Skin epidermis (tissue), 12 donors: ENCODE measurements around the gene SPRY2.
A peak's percentile ranks its signal among the peaks of the same experiment; 100 is the strongest.

ENCODE experiments used
- H3K27ac ChIP-seq, 21 experiments: fragments of 200-600 bp; sonication (generic) in 11 of 21; one replicate each; pipeline ENCODE4 v1.5.0; 2020; ENCODE audit warnings: mild to moderate bottlenecking in 3 of 21, inconsistent platforms in 2 of 21, moderate library complexity in 2 of 21
- H3K4me3 ChIP-seq, 7 experiments: fragments of 200-600 bp; sonication (generic) in 2 of 7; one replicate each; pipeline ENCODE4 v1.5.0; 2020; ENCODE audit warnings: inconsistent platforms in 2 of 7, mild to moderate bottlenecking in 2 of 7, moderate library complexity in 1 of 7

SPRY2 gene

GRCh38 chr13:80319004-80319403 lies 21.9 kb downstream of the SPRY2 start:
- H3K4me3 ChIP-seq: no peak overlapping the region
- no peak overlapping the region for H3K27ac ChIP-seq

- Histone ChIP-seq H3K27ac (no peak overlapping the region), H3K4me3 (no peak overlapping the region)
Measured at GRCh38 chr13:80314711-80315653, 25.9 kb downstream of the SPRY2 start.

- Histone ChIP-seq H3K27ac (no peak overlapping the region), H3K4me3 (no peak overlapping the region)
Measured at GRCh38 chr13:80313668-80314256, 27.2 kb downstream of the SPRY2 start.

- Histone ChIP-seq H3K4me3 (no peak overlapping the region), H3K27ac (no peak overlapping the region)
Measured at GRCh38 chr13:80312967-80313366, 28.0 kb downstream of the SPRY2 start.

- Histone ChIP-seq H3K27ac (no peak overlapping the region), H3K4me3 (no peak overlapping the region)
Measured at GRCh38 chr13:80312012-80312704, 28.8 kb downstream of the SPRY2 start.

- no peak overlapping the region for H3K27ac ChIP-seq
- no peak overlapping the region for H3K4me3 ChIP-seq
Measured at GRCh38 chr13:80309926-80310325, 31.0 kb downstream of the SPRY2 start.

- no peak overlapping the region for H3K4me3 ChIP-seq
Measured at GRCh38 chr13:80307401-80307987, 33.4 kb downstream of the SPRY2 start.

GRCh38 chr13:80306337-80306972 lies 34.5 kb downstream of the SPRY2 start:
- H3K27ac ChIP-seq: peak overlapping the region in 2 of 21 experiments; percentile 15 to 47
- H3K4me3 ChIP-seq: no peak overlapping the region

More at GRCh38 chr13:80307401-80307987, 33.4 kb downstream of the SPRY2 start:
- no peak overlapping the region for H3K27ac ChIP-seq

- no peak overlapping the region for H3K4me3 ChIP-seq
- peak overlapping the region in 3 of 21 experiments; percentile 4 to 47 (median 15) for H3K27ac ChIP-seq
Measured at GRCh38 chr13:80305737-80306136, 35.2 kb downstream of the SPRY2 start.

- no peak overlapping the region for H3K4me3 ChIP-seq
- H3K27ac ChIP-seq: no peak overlapping the region
Measured at GRCh38 chr13:80303225-80303811, 37.6 kb downstream of the SPRY2 start.

GRCh38 chr13:80299046-80299445 lies 41.9 kb downstream of the SPRY2 start:
- Histone ChIP-seq H3K4me3 (no peak overlapping the region), H3K27ac (no peak overlapping the region)

GRCh38 chr13:80297503-80297902 lies 43.4 kb downstream of the SPRY2 start:
- H3K27ac ChIP-seq: no peak overlapping the region
- H3K4me3 ChIP-seq: no peak overlapping the region

GRCh38 chr13:80297094-80297493 lies 43.8 kb downstream of the SPRY2 start:
- Histone ChIP-seq H3K4me3 (no peak overlapping the region), H3K27ac (no peak overlapping the region)

- Histone ChIP-seq H3K4me3 (no peak overlapping the region), H3K27ac (no peak overlapping the region)
Measured at GRCh38 chr13:80296638-80297037, 44.3 kb downstream of the SPRY2 start.

- Histone ChIP-seq H3K27ac (no peak overlapping the region), H3K4me3 (no peak overlapping the region)
Measured at GRCh38 chr13:80290591-80290990, 50.3 kb downstream of the SPRY2 start.
